ENCODE measurements around the gene TOP2A.
"Not testable (repeated sequence)": the region's sequence is repeated elsewhere in the genome, so short reads cannot be mapped to it uniquely, and the experiment has no call there.

TOP2A gene

DNA sequence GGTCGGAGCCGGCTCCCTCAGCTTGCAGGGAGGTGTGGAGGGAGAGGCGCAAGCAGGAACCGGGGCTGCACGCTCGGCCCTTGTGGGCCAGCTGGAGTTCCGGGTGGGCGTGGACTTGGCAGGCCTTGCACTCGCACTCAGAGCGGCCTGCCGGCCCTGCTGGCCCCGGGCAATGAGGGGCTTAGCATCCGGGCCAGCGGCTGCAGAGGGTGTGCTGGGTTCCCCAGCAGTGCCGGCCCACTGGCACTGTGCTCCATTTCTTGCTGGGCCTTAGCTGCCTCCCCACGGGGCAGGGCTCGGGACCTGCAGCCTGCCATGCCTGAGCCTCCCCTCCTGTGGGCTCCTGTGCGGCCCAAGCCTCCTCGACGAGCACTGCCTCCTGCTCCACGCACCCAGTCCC is 41.9 kb downstream of the TOP2A start:
- DNase-seq, result not testable (repeated sequence)

GRCh38 chr17:40374821-40375498 is 42.7 kb downstream of the TOP2A start:
- DNase-seq, result no peak

DNA sequence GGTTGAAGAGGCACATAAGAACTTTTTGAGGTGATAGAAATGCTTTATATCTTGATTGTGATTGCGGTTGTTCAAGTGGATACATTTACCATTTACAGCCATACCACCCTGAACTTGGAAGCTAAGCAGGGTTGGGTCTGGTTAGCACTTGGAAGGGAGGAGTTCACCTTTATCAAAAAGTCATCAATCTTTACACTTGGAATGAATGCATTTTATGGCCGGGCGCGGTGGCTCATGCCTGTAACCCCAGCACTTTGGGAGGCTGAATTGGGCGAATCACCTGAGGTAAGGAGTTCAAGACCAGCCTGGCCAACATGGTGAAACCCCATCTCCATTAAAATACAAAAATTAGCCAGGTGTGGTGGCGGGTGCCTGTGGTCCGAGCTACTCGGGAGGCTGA is 43.7 kb downstream of the TOP2A start:
- DNase-seq, result no peak

GRCh38 chr17:40373324-40373723 is 44.4 kb downstream of the TOP2A start:
- no peak for DNase-seq

DNA sequence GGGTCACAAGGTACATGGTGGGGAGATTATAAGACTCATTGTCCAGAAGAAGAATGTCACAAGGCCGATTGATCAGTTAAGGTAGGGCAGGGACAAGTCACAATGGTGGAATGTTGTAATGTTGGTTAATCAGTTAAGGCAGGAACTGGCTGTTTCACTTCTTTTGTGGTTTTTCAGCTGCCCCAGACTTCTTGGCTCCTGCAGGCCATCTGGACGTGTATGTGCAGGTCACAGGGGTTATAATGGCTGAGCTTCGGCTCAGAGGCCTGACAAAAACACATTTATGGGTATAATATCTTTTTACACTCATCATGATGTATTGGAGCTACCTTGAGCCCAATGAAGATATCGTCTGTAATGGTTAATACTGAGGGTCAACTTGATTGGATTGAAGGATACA is 45.1 kb downstream of the TOP2A start:
- not testable (repeated sequence) for DNase-seq

GRCh38 chr17:40372031-40372430 is 45.7 kb downstream of the TOP2A start:
- no peak for DNase-seq

GRCh38 chr17:40371261-40371929 is 46.3 kb downstream of the TOP2A start:
- DNase-seq, result peak; percentile 68

DNA sequence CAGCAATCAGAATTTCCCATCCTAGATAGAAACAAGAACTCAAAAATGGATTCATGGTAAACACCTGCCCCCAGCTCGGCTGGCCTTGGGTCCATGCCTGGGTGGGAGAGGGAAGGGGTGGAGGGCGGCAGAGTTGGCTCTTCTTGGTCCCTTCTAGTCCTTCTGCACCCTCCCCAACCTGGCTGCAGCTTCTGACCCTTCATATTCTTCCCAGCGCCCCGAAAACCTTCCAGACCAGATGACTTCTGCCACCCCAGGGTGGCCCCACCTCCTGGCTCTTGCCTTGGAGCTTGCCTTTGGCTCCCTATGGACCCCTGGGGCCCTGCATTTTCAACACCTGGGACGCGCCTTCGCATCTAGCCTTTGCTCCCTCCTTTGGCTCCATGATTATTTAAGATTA is 47.8 kb downstream of the TOP2A start:
- DNase-seq, result no peak

- not testable (repeated sequence) for DNase-seq
Measured at GRCh38 chr17:40367728-40368127, 50.0 kb downstream of the TOP2A start.

GRCh38 chr17:40366861-40367518 is 50.7 kb downstream of the TOP2A start:
- DNase-seq, result no peak

GRCh38 chr17:40366076-40366860 is 51.4 kb downstream of the TOP2A start:
- DNase-seq, result no peak

GRCh38 chr17:40364906-40365305 is 52.8 kb downstream of the TOP2A start:
- no peak for DNase-seq

DNA sequence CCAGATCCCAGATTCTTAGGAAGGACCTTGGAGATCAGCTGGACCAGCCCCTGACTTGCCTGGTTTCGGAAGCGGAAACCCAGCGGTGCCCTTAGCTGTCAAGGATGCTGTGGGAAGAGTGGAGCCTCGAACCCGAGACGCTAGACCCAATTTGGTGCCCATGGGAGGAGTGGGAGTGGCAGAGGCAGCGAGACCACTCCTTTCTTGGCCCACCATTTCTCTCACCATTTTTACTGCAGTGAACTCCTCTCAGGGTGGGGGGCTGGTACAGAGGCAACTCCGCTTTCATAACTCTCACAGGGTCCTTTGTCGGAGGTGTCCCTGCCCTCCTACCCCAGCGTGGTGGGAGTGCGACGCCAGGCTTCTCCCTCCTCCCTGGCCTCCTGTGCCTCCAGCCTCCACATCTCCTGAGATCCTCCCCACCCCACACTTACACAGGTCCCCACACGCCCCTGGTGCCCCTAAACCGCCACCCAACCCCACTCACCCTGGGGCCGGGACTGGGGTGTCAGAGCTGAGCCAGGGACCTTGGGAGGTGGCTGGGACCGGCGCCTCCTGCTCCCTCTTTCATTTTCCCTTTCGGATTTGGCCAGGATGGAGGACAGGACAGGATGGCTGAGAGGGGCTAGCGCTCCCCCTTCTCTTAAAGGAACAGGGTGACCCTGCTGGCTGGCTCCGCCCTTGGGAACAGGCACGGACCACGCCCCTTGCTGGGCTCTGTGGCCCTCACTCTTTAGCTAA is 53.4 kb downstream of the TOP2A start, which contains the start of gene GJD3:
Gene GJD3, minus strand, starts transcription at position 617 of the 741 bp plus-strand sequence. CDS start 922 bp downstream, outside the sequence.
- DNase-seq, result no peak

- DNase-seq, result no peak
Measured at GRCh38 chr17:40363111-40363827, 54.4 kb downstream of the TOP2A start.

- DNase-seq, result peak; percentile 78
Measured at GRCh38 chr17:40362696-40363110, 55.0 kb downstream of the TOP2A start.

DNA sequence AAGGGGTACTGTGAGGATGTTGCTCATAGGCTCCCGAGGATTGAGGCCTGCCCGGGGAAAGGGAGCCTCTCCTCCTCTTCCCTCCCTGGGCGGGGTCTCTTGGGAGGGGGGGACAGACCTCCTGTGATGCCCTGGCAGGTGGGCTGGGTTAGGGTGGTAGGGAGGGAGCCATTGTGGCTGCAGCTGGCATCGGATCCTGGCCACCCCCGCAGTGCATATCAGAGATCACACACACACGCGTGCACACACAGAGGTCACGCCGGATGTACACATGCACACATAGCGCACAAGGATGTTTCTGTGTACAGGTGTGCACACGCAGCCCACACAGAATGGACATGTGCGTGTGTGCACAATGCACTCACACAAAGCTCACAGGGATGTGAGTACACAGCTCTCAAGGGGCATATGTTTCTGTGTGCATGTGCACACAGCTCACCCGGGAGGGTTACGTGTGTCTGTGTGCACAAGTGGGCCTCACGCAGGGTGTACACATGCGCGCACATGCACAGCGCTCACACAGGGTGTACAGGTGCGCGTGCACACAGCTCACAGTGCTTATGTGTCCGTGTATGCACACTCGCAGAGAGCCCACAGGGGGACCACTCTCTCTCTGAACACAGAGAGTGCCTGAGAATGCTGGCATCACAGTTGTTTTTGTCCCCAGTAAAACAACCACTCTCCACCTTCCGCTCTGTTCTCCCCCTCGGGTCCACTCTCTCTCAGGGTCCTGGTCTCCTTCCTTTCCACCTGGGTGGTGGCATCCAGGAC is 55.6 kb downstream of the TOP2A start:
- no peak for DNase-seq

- DNase-seq, result no peak
Measured at GRCh38 chr17:40361063-40361924, 56.4 kb downstream of the TOP2A start.

GRCh38 chr17:40360091-40360490 is 57.6 kb downstream of the TOP2A start:
- no peak for DNase-seq

DNA sequence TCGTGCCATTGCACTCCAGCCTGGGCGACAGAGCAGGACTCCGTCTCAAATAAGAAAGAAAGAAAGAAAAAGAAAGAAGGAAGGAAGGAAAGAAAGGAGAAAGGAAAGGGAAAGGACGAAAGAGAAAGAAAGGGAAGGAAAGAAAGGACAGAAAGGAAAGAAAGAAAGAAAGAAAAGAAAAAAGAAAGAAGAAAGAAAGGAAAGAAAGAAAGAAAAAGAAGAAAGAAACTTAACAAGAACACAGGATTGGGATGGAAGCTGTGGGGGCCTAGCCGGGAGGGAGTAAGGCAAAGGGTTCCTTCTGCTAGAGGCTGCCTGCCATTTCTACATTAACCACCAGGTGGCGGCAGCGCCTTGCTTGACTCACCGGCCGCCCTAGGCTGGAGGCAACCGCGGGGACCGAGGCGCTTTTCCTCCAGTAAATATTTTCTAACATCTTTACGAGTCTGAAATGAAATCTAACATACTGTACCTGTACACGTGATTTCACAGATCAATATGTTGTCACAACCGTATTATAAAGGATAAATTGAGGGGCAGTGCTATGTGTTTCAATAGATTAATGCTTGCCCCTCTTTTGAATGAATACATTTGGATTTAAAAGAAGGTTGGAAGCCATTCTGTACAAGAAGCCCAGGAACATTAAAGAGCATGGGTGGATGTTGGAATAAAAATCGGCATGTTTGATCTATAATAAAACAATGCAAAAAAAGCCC is 59.2 kb downstream of the TOP2A start:
- DNase-seq, result peak; percentile 89
